Measurements from ENCODE around the gene ENTPD6.

Gene ENTPD6

DNA sequence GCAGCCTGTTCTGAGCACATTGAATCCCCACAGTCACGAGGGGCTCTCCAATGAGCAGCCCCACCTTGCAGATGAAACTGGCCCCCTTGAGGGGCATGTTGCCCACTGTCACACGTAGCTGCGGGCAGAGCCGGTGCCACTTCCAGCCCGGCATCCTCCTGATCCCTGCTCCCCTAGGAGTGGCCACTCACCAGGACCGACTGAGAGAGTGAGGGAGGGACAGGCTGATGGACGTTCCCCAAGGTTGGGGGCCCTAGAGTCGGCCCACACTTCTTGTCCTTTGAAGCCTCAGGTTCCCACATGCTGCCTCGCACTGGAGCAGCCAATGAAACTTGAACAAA, 10.5 kb downstream of the ENTPD6 start (continued):
- TF ChIP-seq ZBTB11 (tag by site-specific recombination; conservative IDR thresholded peaks at IDR 0.05; ENCODE audit: low read depth), result no peak
- TF ChIP-seq ZNF747 (tag by site-specific recombination; IDR thresholded peaks at IDR 0.05), result no peak
- no peak for TF ChIP-seq ZBTB1 (tag by site-specific recombination; IDR thresholded peaks at IDR 0.05)
- no peak for TF ChIP-seq MEIS1 (CRISPR knock-in tag; IDR thresholded peaks at IDR 0.05; ENCODE audit: borderline replicate concordance)
- TF ChIP-seq, protein P1, sequence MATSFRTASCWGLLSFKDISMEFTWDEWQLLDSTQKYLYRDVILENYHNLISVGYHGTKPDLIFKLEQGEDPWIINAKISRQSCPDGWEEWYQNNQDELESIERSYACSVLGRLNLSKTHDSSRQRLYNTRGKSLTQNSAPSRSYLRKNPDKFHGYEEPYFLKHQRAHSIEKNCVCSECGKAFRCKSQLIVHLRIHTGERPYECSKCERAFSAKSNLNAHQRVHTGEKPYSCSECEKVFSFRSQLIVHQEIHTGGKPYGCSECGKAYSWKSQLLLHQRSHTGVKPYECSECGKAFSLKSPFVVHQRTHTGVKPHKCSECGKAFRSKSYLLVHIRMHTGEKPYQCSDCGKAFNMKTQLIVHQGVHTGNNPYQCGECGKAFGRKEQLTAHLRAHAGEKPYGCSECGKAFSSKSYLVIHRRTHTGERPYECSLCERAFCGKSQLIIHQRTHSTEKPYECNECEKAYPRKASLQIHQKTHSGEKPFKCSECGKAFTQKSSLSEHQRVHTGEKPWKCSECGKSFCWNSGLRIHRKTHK (tag by site-specific recombination; IDR thresholded peaks at IDR 0.05), result no peak
- TF ChIP-seq ZNF549 (tag by site-specific recombination; IDR thresholded peaks at IDR 0.05), result no peak

- ChIA-PET CTCF (no interaction called here), POLR2A (no interaction called here)
These were observed 11.0 kb downstream of the ENTPD6 start for GRCh38 chr20:25206548-25206947.

DNA sequence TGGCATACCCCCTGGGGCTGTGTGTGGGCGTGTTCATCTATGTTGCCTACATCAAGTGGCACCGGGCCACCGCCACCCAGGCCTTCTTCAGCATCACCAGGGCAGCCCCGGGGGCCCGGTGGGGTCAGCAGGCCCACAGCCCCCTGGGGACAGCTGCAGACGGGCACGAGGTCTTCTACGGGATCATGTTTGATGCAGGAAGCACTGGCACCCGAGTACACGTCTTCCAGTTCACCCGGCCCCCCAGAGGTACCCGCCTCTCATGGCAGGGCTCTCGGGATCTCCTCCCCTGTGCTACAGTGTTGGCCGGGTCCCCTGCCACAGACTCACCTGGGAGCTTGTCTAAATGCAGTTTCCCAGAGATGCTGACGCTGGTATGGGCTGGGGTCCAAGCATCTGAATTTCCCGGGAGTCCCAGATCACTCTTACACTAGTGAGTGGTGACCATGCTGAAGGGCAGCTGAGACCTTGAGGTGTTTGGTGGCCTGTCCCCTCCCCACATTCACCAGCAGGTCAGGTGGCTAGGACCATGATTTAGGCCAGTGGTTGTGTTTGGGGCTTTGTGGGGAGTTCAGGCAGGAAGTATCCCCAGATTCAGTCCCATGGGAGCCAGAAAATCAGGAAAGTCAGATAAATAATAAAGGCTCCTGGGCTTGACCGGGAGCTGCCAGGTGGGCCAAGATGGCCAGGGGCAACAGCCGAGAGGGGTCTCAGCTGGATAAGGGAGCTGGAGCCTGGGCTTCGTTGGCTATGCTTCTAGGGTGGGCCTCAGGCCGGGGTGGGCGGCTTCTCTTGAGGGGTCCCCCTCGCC, 11.8 kb downstream of the ENTPD6 start:
- TF ChIP-seq EGR2 (tag by site-specific recombination; IDR thresholded peaks at IDR 0.05; ENCODE audit: low read depth) (peak; percentile 40; the same call in 1 of the 2 replicates), ZFHX2 (tag by site-specific recombination; conservative IDR thresholded peaks at IDR 0.05) (peak; percentile 24; the same call in 1 of the 2 replicates), GLIS2 (tag by site-specific recombination; IDR thresholded peaks at IDR 0.05) (0 out of 2 replicates have a peak, but pooled peaks have one; percentile 26), ELK4 (IDR thresholded peaks at IDR 0.05; ENCODE audit: borderline replicate concordance, low read depth, low read length) (no peak), ZNF549 (tag by site-specific recombination; IDR thresholded peaks at IDR 0.05) (no peak)
- no peak overlapping the region for H3K4me3 ChIP-seq (ENCODE audit: low read depth, low read length)
- no peaks in the 10 kb centered on the region for H3K9me3 ChIP-seq (ENCODE audit: control insufficient read depth, insufficient read depth, low read depth, low read length)
- CTCF ChIA-PET, result interaction anchor here (1.3 kb wide), 1 partner anchor 40 kb away, joined by 4 read pairs; no protein-coding TSS in a partner anchor
- H3K4me1 ChIP-seq (ENCODE audit: control insufficient read depth, insufficient read depth, low read length), result no peaks in the 10 kb centered on the region
- POLR2A ChIA-PET, result no interaction called here
- H3K36me3 ChIP-seq (ENCODE audit: control insufficient read depth in 2 of 2, insufficient read depth in 1 of 2, low read length in 2 of 2), result peaks cover 5 to 32% of the 10 kb centered on the region in 2 experiments; a peak in 2 of 3 replicates
- no peak overlapping the region for H3K27ac ChIP-seq (ENCODE audit: extremely low read depth, low read depth, low read length)

More at GRCh38 chr20:25206548-25206947, 11.0 kb downstream of the ENTPD6 start:
- Histone ChIP-seq H3K4me3 (ENCODE audit: low read depth, low read length) (no peak overlapping the region), H3K4me1 (ENCODE audit: control insufficient read depth, insufficient read depth, low read length) (no peaks in the 10 kb centered on the region), H3K27ac (ENCODE audit: extremely low read depth, low read depth, low read length) (no peak overlapping the region), H3K36me3 (ENCODE audit: control insufficient read depth in 2 of 2, insufficient read depth in 1 of 2, low read length in 2 of 2) (peaks cover 5 to 23% of the 10 kb centered on the region in 2 experiments; a peak in 2 of 3 replicates), H3K9me3 (ENCODE audit: control insufficient read depth, insufficient read depth, low read depth, low read length) (no peaks in the 10 kb centered on the region)
- no peak for TF ChIP-seq GFI1B (tag by site-specific recombination; IDR thresholded peaks at IDR 0.05)
- TF ChIP-seq ZNF138 (tag by site-specific recombination; IDR thresholded peaks at IDR 0.05; ENCODE audit: borderline replicate concordance), result no peak
- TF ChIP-seq ZNF366 (tag by site-specific recombination; conservative IDR thresholded peaks at IDR 0.05), result no peak
- no peak for TF ChIP-seq ZNF274 (IDR thresholded peaks at IDR 0.05; ENCODE audit: low read length)
- TF ChIP-seq ZNF274 (tag by site-specific recombination; IDR thresholded peaks at IDR 0.05; ENCODE audit: borderline replicate concordance), result no peak
- no peak for TF ChIP-seq GLI2 (tag by site-specific recombination; IDR thresholded peaks at IDR 0.05; ENCODE audit: borderline replicate concordance, low read depth)
- TF ChIP-seq IKZF3 (tag by site-specific recombination; IDR thresholded peaks at IDR 0.05), result no peak
- no peak for TF ChIP-seq ZNF585B (tag by site-specific recombination; IDR thresholded peaks at IDR 0.05)

All from HEK293 (cell line).